ENCODE data around the gene CACNA1B.

Gene CACNA1B

DNA sequence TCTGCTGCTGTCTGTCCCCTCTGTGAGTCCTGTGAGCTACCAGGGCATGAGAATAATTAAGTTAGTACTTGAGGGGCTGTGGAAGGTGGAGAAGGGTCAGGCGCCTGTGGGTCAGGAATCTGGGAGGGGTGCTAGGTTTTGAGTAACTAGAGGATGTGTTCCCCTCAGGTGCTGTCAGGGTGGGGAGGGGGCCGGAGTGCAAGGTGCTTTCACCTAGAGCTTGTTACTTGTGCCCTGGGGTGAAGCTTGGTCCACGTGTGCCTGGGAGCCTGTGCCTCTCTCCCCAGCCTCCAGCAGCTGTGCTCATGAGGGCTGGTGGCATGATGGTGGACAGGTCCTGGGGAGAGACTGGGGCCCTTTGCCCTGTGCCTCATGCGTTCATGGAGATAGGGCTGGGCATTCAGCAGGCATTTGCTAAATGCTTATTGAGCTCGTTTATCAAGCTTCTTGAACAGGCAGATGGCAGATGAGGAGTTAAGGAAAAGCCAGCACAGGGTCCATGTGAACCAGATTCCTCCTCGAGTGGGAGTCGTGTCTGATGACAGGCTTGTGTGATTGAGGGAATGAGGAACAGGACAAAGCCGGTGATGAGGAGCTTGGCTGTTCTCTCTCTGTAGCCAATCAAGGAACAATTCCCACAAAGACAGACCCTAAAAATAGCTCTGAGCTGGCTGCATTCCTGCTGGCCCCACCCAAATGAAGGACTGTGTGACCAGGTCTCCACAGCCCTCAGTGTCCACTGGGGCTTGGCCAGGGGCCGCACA, 40.9 kb downstream of the CACNA1B start:
- no peak for DNase-seq (ENCODE audit: low read depth in 1 of 2, low spot score in 1 of 2)

DNA sequence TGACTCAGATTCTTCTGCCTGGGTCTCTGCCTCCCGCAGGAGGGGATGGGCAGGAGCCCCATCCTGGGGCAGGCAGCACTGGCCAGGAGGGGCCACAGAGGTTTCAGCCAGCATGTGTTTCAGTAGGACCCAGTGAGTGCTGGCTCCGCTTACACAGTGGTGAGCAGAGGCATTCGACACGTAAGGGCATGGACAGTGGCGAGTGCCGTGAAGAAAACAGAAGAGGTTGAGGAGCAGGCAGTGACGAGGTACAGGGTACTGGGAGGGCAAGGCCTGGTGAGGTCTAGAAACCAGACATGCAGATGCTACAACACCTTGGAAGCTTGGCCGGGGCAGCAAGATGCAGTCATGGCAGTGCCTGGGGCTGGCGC, 41.5 kb downstream of the CACNA1B start:
- DNase-seq (ENCODE audit: low read depth in 1 of 2, low spot score in 1 of 2): no peak

GRCh38 chr9:137919649-137920141, 42.1 kb downstream of the CACNA1B start:
- no peak for DNase-seq (ENCODE audit: low read depth in 1 of 2, low spot score in 1 of 2)

DNA sequence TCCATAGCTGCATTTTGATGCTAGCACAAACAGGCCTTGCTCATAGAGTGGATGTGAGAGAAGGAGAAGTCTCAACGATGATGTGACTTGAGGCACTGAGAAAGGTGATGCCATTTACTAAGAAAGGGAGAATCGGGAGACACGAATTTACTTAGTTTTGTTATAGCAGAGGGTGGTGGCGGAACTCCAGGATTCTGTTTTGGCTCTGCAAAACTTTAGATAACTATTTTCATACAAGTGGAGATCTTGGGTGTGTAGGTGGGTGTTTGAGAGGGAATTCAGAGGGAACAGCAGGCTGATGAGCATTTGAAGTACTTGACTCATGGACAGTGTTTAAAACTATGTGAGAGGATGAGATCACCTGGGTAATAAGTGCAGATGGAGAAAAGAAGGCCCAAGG, 43.2 kb downstream of the CACNA1B start:
- DNase-seq (ENCODE audit: low read depth in 1 of 2, low spot score in 1 of 2): no peak

DNA sequence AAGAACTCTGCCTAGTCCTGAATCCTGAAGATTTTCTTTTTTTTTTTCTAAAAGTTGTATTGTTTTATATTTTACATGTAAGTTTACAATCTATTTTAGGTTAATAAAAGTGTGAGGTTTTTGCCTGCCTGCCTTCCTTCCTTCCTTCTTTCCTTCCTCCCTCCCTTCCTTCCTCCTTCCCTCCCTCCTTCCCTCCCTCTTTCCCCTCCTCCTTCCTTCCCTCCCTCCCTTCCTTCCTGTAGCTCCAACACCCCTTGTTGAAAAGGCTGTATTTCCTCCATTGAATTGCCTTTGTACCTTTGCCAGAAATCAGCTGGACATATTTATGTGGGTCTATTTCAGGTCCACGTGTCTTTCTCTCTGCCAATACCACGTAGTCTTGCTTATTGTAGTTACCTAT, 46.6 kb downstream of the CACNA1B start:
- DNase-seq (ENCODE audit: low read depth in 1 of 2, low spot score in 1 of 2): no peak

DNA sequence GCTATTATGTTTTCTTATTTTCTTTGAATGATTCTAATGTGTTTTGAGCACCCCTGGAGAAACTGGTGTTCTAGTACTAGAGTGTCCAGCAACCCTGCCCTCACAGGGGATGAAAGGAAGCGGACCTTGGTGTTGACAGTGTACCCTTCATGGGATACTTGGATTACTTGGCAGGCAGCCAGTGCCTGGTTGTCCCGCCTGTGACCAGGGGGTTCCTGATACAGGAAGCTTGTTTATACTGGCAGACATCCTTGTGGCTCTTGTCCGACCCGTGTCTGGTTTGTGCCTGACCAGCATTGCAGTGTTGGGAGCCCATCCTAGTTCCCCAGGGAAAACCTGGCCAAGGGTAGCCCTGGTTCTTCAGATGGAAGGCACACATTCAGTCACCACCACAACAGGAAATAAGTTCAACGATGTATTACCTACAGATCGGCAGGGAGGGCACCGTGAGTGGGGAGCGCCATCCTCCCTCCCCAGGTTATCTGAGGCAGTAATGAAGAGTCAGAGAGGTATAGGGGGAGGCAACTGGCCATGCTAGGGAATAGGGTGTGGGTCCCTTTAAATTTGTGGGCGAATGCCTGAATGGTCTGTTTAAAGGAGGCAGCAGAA, 47.3 kb downstream of the CACNA1B start:
- DNase-seq (ENCODE audit: low read depth in 1 of 2, low spot score in 1 of 2): no peak

DNA sequence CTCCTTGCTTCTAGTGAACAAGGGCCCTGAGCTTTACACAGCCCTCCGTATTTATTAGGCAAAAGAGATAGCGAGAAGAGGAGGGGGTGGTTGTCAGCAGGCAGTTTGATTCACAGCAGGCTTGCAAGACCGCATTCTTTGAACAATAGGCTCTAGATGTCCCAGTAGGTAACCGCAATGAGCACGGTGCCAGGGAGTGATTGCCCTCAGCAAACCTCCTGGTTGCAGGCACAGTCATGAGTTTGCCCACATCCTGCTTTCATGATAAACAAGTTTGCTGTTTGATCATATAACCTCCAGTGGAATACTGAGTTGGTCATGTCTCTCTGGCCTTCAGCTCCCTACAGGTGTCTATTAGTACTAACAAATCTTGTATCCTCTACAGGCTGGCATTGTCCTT, 66.1 kb downstream of the CACNA1B start:
- DNase-seq (ENCODE audit: low read depth in 1 of 2, low spot score in 1 of 2): no peak

DNA sequence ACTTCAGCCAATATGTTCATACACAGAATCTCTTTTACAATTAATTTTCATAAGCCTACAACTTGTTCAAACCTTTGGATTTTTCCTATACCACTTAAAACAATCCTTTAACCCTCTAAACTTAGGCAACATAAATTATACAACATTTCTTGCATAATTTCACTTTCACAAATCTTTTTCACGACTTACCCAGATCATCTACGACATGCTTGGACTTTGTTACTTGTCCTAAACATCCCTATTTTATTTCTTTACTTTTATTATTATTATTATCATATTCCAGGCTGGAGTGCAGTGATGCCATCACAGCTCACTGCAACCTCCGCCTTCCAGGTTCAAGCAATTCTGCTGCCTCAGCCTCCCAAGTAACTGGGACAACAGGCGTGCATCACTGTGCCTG, 68.0 kb downstream of the CACNA1B start:
- DNase-seq (ENCODE audit: low read depth in 1 of 2, low spot score in 1 of 2): no peak

GRCh38 chr9:137946993-137947392, 69.4 kb downstream of the CACNA1B start:
- no peak for DNase-seq (ENCODE audit: low read depth in 1 of 2, low spot score in 1 of 2)

DNA sequence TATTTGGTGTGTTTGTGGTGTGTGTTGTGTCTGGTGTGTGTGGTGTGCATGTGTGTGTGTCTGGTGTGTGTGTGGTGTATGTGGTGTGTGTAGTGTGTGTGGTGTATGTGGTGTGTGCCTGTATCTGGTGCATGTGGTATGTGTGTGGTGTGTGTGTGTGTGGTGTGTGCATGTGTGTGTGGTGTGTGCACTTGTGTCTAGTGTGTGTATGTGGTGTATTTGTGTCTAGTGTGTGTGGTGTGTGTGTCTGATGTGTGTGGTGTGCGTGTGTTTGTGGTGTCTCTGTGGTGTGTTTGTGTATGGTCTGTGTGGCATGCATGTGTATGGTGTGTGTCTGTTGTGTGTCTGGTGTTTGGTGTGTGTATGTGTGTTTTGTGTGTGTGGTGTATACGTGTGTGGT, 71.1 kb downstream of the CACNA1B start:
- DNase-seq (ENCODE audit: low read depth in 1 of 2, low spot score in 1 of 2): no peak

GRCh38 chr9:137949260-137949659, 71.7 kb downstream of the CACNA1B start:
- no peak for DNase-seq (ENCODE audit: low read depth in 1 of 2, low spot score in 1 of 2)

- DNase-seq (ENCODE audit: low read depth in 1 of 2, low spot score in 1 of 2): no peak
Measured at GRCh38 chr9:137951107-137951506, 73.5 kb downstream of the CACNA1B start.

DNA sequence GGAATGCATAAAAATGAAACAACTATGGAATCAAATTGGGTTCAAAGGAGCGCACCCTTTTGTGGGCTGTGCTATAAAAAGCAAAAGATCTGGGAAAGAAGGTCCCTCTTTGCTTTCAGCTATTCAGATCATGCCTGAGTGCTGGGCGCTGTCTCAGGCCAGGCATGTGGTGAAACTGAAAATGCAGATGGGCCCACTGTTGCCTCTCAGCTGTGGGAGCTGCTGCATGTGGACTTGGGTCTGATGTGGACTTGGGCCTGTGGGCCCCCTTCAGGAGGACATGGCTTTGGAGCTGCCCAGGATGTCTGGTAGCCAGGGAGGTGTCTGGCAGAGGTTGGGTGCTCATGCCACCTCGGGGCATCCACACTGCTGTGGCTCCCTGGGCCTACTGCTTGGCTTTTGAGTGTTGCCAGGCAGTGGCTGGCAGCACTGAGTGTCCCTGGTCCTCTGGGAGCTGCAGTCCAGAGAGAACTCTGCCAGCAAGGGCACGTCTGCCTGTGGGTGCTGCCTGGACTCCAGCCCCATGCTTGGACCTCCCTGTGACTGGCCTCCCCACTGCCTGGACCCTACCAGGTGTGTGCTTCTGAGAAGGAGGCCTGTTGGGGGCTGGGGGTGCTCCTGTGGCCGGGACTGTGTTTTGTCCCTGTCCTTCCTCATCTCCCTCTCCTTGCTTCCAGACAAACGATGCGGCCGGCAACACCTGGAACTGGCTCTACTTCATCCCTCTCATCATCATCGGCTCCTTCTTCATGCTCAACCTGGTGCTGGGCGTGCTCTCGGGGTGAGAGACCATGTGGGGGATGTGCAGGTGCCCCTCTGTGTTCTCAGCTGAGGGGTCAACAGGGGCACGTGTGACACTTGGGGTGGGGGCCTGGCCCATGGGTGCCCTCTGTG, 74.3 kb downstream of the CACNA1B start:
- DNase-seq (ENCODE audit: low read depth in 1 of 2, low spot score in 1 of 2): no peak

DNA sequence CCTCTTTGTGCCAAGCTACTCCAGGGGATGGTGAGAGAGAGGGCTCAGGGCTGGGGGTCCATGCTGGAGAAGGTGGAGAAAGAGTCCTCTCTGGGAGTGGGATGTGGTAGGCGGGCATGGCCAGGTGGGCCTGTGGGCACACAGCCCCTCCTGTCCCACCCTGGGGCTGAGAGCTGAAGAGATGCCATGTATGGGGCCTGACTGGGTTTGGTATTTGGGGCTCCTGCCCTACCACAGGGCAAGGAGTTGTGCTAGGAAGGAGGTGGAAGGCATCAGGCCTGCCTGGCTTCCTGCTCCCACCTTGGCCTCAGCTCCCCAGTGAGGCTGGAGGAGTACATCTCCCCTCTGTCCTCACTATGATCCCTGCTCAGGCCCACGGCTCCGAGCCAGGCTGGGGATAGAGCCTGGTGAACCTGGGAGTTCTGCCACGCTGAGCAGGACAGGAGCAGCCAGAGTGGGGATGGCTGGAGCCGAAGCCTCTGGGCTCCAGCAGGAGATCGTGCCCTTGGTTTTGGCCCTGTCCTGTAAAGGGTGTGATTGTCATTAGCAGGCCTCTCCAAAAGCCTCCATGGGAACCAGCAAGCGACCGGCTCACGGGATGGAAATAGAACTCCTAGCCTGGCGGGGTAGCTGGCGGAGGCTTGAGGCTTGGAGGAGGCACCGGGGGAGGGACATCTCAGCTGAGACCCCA, 75.5 kb downstream of the CACNA1B start:
- DNase-seq (ENCODE audit: low read depth in 1 of 2, low spot score in 1 of 2): no peak

DNA sequence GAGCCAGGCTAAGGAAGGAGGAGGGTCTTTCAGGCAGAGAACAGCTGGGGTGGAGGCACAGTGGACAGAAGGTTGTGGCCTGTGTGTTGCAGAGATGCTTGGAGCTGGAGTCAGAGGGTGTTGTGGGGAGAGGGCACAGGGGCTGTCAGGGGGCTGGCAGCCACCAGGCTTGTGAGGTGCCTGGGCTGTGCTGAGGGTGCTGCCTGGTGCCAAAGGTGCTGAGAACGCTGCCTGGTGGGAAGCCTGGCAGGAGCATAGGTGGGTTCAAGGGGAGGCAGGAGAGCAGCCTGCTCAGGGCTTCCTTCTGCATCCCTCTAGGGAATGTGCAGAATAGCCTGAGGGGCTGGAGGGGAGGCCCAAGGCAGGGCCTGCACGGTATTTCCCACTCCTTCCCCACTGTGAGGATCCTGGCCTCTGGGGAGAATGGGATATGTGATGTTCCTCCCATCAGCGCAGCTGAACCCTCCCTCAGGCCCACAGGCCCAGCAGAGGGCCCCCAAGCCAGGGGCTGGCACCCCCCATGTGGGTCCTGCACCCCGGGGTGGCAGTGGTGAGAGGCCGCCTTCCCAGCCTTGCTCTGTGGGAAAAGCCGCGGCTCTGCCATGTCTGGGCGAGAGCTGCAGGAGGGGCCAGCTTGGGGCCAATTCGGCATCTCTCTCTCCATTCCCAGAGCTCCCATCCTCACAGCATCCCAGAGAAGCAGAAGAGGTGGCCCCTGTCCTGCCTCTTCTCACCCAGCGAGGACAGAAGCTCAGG, 76.3 kb downstream of the CACNA1B start:
- no peak for DNase-seq (ENCODE audit: low read depth in 1 of 2, low spot score in 1 of 2)

DNA sequence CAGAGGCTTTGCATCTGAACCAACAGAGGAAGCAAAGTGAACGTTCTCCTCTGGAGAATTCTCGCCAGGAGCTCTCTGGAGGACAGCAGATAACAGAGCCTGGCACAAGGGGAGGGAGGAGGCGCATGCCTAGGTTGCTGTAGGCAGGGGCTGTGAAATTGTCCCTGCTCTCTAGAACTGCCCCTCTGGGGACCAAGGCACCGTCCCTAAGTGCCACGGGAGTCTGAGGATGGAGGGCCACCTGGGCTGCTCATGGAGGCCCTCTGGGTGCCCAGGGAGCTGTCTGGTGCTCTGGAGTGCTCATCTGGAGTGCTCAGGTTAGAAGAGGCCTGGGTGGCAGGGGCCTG, 77.6 kb downstream of the CACNA1B start:
- DNase-seq (ENCODE audit: low read depth in 1 of 2, low spot score in 1 of 2): no peak

DNA sequence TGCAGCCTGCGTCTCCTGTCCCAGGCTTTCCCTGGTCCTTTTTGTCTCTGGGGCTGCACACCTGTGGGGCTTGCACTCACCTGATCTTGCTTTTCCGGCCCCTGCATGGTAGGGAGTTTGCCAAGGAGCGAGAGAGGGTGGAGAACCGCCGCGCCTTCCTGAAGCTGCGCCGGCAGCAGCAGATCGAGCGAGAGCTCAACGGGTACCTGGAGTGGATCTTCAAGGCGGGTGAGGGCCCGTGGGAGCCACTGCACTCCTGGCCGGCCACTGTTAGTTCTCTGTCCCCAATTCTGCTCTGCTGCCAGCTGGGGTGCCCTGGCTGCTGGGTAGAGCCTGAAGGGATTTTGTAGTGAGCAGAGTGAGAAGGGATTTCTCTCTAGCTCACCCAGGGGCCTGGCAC, 78.0 kb downstream of the CACNA1B start:
- no peak for DNase-seq (ENCODE audit: low read depth in 1 of 2, low spot score in 1 of 2)

DNA sequence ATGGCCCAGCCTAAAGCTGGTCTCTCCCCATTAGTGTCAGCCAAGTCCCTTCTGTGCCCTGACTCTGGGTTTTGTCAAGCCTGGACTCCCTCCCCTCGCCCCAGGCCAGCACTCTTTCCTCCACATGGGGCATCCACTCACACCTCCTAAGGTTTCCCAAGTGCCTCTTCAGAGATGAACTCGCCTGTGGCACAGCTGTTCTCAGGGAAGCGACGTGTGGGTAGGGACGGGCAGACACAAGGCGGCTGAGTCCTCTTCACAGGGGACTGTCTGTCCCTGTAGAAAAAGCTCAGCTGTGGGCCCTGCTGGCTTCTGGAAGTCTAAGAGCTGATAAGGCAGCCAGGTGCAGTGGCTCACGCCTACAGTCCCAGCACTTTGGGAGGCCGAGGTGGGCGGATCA, 78.5 kb downstream of the CACNA1B start:
- no peak for DNase-seq (ENCODE audit: low read depth in 1 of 2, low spot score in 1 of 2)

- DNase-seq (ENCODE audit: low read depth in 1 of 2, low spot score in 1 of 2): no peak
Measured at GRCh38 chr9:137956688-137957385, 79.3 kb downstream of the CACNA1B start.

Data from activated CD4-positive, alpha-beta T cell treated with anti-CD3 and anti-CD28 coated beads, Interleukin-2, amount 50 U/mL, for 24 hours (primary cell).